Subcutaneous abdominal adipose tissue (tissue), 5 donors: ENCODE data around the gene SLC25A40.

Experiments
- H3K27ac ChIP-seq: one replicate; pipeline ENCODE4 v1.7.0; 2013; ENCODE audit warnings: low read depth, mild to moderate bottlenecking, inconsistent platforms, low read length, moderate library complexity
- H3K27me3 ChIP-seq, 5 donors: one replicate each; pipeline ENCODE4 v1.7.0; 2013; ENCODE audit warnings: low read length in 5 of 5, inconsistent platforms in 1 of 5; ENCODE audit not compliant: control insufficient read depth in 5 of 5, insufficient read depth in 4 of 5
- H3K36me3 ChIP-seq, 5 donors: one replicate each; pipeline ENCODE4 v1.7.0; 2013; ENCODE audit warnings: low read length in 5 of 5; ENCODE audit not compliant: control insufficient read depth in 5 of 5, insufficient read depth in 5 of 5
- H3K4me1 ChIP-seq, 5 donors: one replicate each; pipeline ENCODE4 v1.7.0; 2013; ENCODE audit warnings: low read length in 5 of 5, mild to moderate bottlenecking in 3 of 5, moderate library complexity in 1 of 5; ENCODE audit not compliant: control insufficient read depth in 5 of 5, insufficient read depth in 5 of 5
- H3K4me3 ChIP-seq, 5 donors: one replicate each; pipeline ENCODE4 v1.7.0; 2013; ENCODE audit warnings: low read length in 5 of 5, low read depth in 1 of 5
- H3K9ac ChIP-seq, 5 donors: one replicate each; pipeline ENCODE4 v1.7.0; 2013; ENCODE audit warnings: low read length in 5 of 5, mild to moderate bottlenecking in 4 of 5, moderate library complexity in 3 of 5
- H3K9me3 ChIP-seq, 5 donors: one replicate each; pipeline ENCODE4 v1.7.0; 2013; ENCODE audit warnings: low read length in 5 of 5; ENCODE audit not compliant: control insufficient read depth in 5 of 5
- donor health status: healthy.
- donor health status: healthy.
- donor health status: healthy.
- donor health status: healthy.
- donor health status: healthy.

Gene SLC25A40

DNA sequence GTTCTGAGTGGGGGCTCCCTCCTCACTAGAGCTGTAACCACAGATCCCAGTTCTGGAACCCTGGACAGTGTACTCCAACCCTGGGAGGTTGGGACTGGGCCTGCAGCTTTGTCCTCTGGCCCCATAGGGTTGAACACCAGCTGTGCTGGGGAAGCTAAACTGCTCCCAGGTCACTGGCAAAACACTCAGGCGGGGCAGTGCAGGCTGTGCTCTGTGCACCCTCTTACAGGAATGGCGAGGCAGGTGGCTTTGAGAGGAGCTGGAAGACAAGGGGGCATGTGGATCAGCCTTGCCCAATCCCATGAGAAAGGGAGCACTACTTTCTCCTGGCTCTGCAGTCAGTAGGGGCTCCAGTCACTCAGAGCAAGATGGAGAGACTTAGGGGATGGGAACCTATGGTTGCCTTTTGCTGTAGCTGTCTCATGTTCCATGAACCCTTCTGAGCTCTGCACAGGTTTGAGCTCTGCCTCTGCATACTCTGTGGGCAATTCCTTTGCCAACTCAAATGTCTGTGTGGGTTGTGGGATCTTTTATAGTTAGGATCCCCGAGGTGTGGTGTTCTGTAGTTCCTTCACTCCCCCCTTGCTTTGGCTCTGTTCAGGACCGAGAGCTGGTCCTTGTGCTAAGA is 90.7 kb downstream of the SLC25A40 start:
- Histone ChIP-seq H3K27me3 (no peaks in the 10 kb centered on the region), H3K4me1 (no peaks in the 10 kb centered on the region), H3K4me3 (no peak overlapping the region), H3K9me3 (no peaks in the 10 kb centered on the region), H3K27ac (no peak overlapping the region), H3K36me3 (no peaks in the 10 kb centered on the region), H3K9ac (no peak overlapping the region)

DNA sequence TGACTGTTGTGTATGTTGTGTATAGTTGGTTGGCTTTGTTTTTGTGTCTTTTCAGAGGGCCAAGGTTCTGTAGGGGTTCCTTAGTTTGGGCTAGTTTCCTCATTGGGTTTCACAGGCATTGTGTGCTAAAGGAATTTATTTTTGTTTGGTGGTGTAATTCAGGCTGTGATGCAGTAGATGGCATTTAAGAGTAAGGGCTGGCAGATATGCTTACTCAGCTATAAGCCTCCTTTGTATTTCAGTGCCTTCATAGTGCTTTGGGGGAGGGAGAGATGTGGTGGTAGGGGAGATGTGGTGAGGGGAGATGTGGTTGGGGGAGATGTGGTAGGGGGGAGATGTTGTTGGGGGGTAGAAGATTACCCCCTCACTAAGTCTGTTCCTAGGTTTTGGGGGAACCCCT is 91.7 kb downstream of the SLC25A40 start:
- no peak overlapping the region for H3K9ac ChIP-seq
- no peaks in the 10 kb centered on the region for H3K27me3 ChIP-seq
- H3K4me1 ChIP-seq, result no peaks in the 10 kb centered on the region
- H3K27ac ChIP-seq, result no peak overlapping the region
- H3K4me3 ChIP-seq, result no peak overlapping the region
- peaks cover 0 to 7% (median 0%) of the 10 kb centered on the region in 5 donors for H3K9me3 ChIP-seq
- no peaks in the 10 kb centered on the region for H3K36me3 ChIP-seq
